ENCODE measurements around the gene KRTAP10-4.
"Not testable (repeated sequence)": the region's sequence is repeated elsewhere in the genome, so short reads cannot be mapped to it uniquely, and the experiment has no call there.

Gene KRTAP10-4

GRCh38 chr21:44573630-44574456 is at the start of gene KRTAP10-4:
Gene KRTAP10-4 (plus strand): TSS chr21:44573729. CDS start chr21:44573759, 30 bp downstream.
- not testable (repeated sequence) for H3K4me3 ChIP-seq (ENCODE audit: low read length); DNase-seq (ENCODE audit: low read depth)

- DNase-seq (ENCODE audit: low read depth): no peak
- no peak for TF ChIP-seq CTCF (conservative IDR thresholded peaks at IDR 0.05; ENCODE audit: low read length)
Measured at GRCh38 chr21:44524414-44525371, 48.8 kb upstream of the KRTAP10-4 start.

GRCh38 chr21:44525391-44526095 is 48.0 kb upstream of the KRTAP10-4 start:
- TF ChIP-seq CTCF (conservative IDR thresholded peaks at IDR 0.05; ENCODE audit: low read length): no peak
- DNase-seq (ENCODE audit: low read depth): no peak
- no peak overlapping the region for H3K4me3 ChIP-seq (ENCODE audit: low read length)

More at GRCh38 chr21:44524414-44525371, 48.8 kb upstream of the KRTAP10-4 start:
- no peak overlapping the region for H3K4me3 ChIP-seq (ENCODE audit: low read length)

GRCh38 chr21:44526096-44526997 is 47.2 kb upstream of the KRTAP10-4 start:
- no peak for DNase-seq (ENCODE audit: low read depth)
- H3K4me3 ChIP-seq (ENCODE audit: low read length): no peak overlapping the region
- TF ChIP-seq CTCF (conservative IDR thresholded peaks at IDR 0.05; ENCODE audit: low read length): no peak

- no peak for DNase-seq (ENCODE audit: low read depth)
- H3K4me3 ChIP-seq (ENCODE audit: low read length): no peak overlapping the region
- no peak for TF ChIP-seq CTCF (conservative IDR thresholded peaks at IDR 0.05; ENCODE audit: low read length)
Measured at GRCh38 chr21:44527156-44527982, 46.2 kb upstream of the KRTAP10-4 start.

- DNase-seq (ENCODE audit: low read depth): no peak
- H3K4me3 ChIP-seq (ENCODE audit: low read length): no peak overlapping the region
- no peak for TF ChIP-seq CTCF (conservative IDR thresholded peaks at IDR 0.05; ENCODE audit: low read length)
Measured at GRCh38 chr21:44527983-44528633, 45.4 kb upstream of the KRTAP10-4 start.

Measured in AG10803 (cell line).